ENCODE data around the gene AFAP1. TPM values are rescaled to one million over a fixed set of nuclear protein-coding genes. Genes with fewer than 3 reads are reported as not detected.
A peak's percentile ranks its signal among the peaks of the same experiment; 100 is the strongest.

The AFAP1 gene
- total and polyA plus RNA-seq, 2 donors from 2014 or later, result 2.6 to 26.3 TPM

DNA sequence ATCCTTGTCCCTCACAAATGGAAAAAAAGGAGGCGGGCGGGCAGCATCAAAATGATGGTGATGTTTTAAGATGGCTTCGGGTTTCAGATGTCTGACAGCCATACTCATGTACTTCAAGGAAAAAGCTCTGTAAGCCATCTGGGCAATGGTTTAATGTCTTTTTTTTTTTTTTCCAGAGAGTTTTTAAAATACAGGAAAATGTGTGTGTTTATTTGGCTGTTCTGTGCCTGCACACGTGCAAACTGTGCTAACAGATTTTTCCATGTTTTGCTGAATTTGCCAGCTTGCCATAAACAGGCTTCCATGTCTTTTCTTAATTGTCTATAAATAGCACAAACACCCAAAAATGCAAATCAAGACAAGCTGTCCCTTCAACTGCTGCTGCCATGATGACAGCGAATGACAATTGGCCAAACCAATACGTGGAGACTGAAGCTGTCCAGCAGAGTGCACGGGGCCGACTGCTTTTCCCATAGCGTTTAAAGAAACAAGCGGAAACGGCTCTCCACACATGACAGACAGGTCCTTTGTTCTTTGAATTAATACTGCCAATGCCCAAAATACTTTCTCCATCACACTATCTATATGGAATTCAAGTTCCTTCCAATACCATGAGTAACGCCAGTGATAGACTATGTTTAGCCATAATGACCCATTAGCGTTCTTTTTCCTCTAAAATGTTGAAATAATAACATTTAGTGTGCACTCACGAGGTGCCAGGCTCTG is 35.7 kb downstream of the AFAP1 start:
- Histone ChIP-seq H3K9me3 (ENCODE audit: control insufficient read depth in 2 of 3, insufficient read depth in 1 of 3, low read length in 3 of 3) (no peaks in the 10 kb centered on the region), H3K9ac (ENCODE audit: low read length in 3 of 3) (no peak overlapping the region), H3K4me1 (ENCODE audit: control insufficient read depth in 2 of 3, insufficient read depth in 2 of 3, low read depth in 1 of 3, low read length in 3 of 3) (peaks cover 0 to 3% (median 0%) of the 10 kb centered on the region in 3 donors), H3K4me3 (ENCODE audit: low read length in 3 of 3) (no peak overlapping the region), H3K27ac (ENCODE audit: low read depth in 2 of 2, low read length in 2 of 2) (no peak overlapping the region), H3K27me3 (ENCODE audit: control insufficient read depth, insufficient read depth, low read length) (no peaks in the 10 kb centered on the region), H3K36me3 (ENCODE audit: control insufficient read depth in 2 of 3, insufficient read depth in 3 of 3, low read length in 3 of 3) (no peaks in the 10 kb centered on the region)
- DNase-seq (peak in 3 of 5 donors; percentile 41 to 70 (median 68)), FAIRE-seq (no peak)
- TF ChIP-seq CTCF (IDR thresholded peaks at IDR 0.05; ENCODE audit: borderline replicate concordance, extremely low read depth, insufficient read depth), result no peak
- intact Hi-C loops (cut with DNase I), result no loop called here

GRCh38 chr4:7902826-7903225 is 36.8 kb downstream of the AFAP1 start:
- TF ChIP-seq CTCF (IDR thresholded peaks at IDR 0.05; ENCODE audit: borderline replicate concordance, extremely low read depth, insufficient read depth), result no peak
- Histone ChIP-seq H3K9ac (ENCODE audit: low read length in 3 of 3) (no peak overlapping the region), H3K4me3 (ENCODE audit: low read length in 3 of 3) (no peak overlapping the region), H3K27me3 (ENCODE audit: control insufficient read depth, insufficient read depth, low read length) (no peaks in the 10 kb centered on the region), H3K9me3 (ENCODE audit: control insufficient read depth in 2 of 3, insufficient read depth in 1 of 3, low read length in 3 of 3) (no peaks in the 10 kb centered on the region), H3K27ac (ENCODE audit: low read depth in 2 of 2, low read length in 2 of 2) (no peak overlapping the region), H3K4me1 (ENCODE audit: control insufficient read depth in 2 of 3, insufficient read depth in 2 of 3, low read depth in 1 of 3, low read length in 3 of 3) (peaks cover 0 to 3% (median 0%) of the 10 kb centered on the region in 3 donors), H3K36me3 (ENCODE audit: control insufficient read depth in 2 of 3, insufficient read depth in 3 of 3, low read length in 3 of 3) (no peaks in the 10 kb centered on the region)
- intact Hi-C loops (cut with DNase I), result no loop called here
- DNase-seq (no peak), FAIRE-seq (no peak)

DNA sequence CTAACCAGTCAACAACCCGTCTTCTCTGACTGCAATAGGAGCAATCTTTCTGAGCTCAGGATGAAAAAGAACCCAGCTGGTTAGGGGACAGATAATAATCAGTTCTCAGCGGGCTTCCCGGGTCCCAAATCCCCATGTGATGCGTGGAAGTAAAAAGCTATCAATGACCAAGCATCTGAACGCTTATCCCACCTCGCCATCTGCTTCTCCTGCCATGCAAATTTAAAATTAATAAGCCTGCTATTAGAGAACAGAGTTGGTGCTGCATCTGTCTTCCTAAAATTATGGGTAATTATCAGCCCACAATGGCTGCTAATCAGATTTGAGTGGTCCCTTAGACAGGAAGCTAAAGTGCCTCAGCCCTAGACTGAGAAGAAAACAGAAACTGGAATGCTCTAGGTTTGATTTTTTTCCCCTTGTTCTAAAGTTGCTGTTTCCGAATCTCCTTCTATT is 37.5 kb downstream of the AFAP1 start:
- Histone ChIP-seq H3K4me3 (ENCODE audit: low read length in 3 of 3) (no peak overlapping the region), H3K9me3 (ENCODE audit: control insufficient read depth in 2 of 3, insufficient read depth in 1 of 3, low read length in 3 of 3) (no peaks in the 10 kb centered on the region), H3K36me3 (ENCODE audit: control insufficient read depth in 2 of 3, insufficient read depth in 3 of 3, low read length in 3 of 3) (no peaks in the 10 kb centered on the region), H3K27me3 (ENCODE audit: control insufficient read depth, insufficient read depth, low read length) (no peaks in the 10 kb centered on the region), H3K27ac (ENCODE audit: low read depth in 2 of 2, low read length in 2 of 2) (no peak overlapping the region), H3K9ac (ENCODE audit: low read length in 3 of 3) (no peak overlapping the region), H3K4me1 (ENCODE audit: control insufficient read depth in 2 of 3, insufficient read depth in 2 of 3, low read depth in 1 of 3, low read length in 3 of 3) (peaks cover 0 to 3% (median 0%) of the 10 kb centered on the region in 3 donors)
- no peak for TF ChIP-seq CTCF (IDR thresholded peaks at IDR 0.05; ENCODE audit: borderline replicate concordance, extremely low read depth, insufficient read depth)
- FAIRE-seq, result no peak
- no peak for DNase-seq
- intact Hi-C loops (cut with DNase I), result no loop called here

All from kidney (tissue), 14 donors.